NCI-H2107 (cell line): Measurements from ENCODE around the gene IDI2.

Source experiments
- DNase-seq: peaks from one replicate; lab custom pipeline; 2025; lab: John Stamatoyannopoulos, UW

Gene IDI2

GRCh38 chr10:980468-981093 is 45.1 kb downstream of the IDI2 start:
- DNase-seq = no peak

- DNase-seq = no peak
These were observed 46.7 kb downstream of the IDI2 start for GRCh38 chr10:978826-979421.

- DNase-seq = no peak
These were observed 49.3 kb downstream of the IDI2 start for GRCh38 chr10:976316-976715.

GRCh38 chr10:974785-975074 is 50.9 kb downstream of the IDI2 start:
- DNase-seq = no peak

GRCh38 chr10:974038-974784 is 51.4 kb downstream of the IDI2 start:
- DNase-seq = peak; percentile 6

- no peak for DNase-seq
These were observed 52.9 kb downstream of the IDI2 start for GRCh38 chr10:972763-973162.

- no peak for DNase-seq
These were observed 54.0 kb downstream of the IDI2 start for GRCh38 chr10:971613-972012.

- no peak for DNase-seq
These were observed 54.5 kb downstream of the IDI2 start for GRCh38 chr10:971150-971542.

- DNase-seq = no peak
These were observed 55.1 kb downstream of the IDI2 start for GRCh38 chr10:970311-971149.

- no peak for DNase-seq
These were observed 56.0 kb downstream of the IDI2 start for GRCh38 chr10:969473-970150.
